PFSK-1 (cell line): ENCODE data around the gene AJAP1.

ENCODE experiments used
- FOXP2 ChIP-seq: optimal IDR thresholded peaks from 2 replicates; pipeline ENCODE3; 2011; ENCODE audit warnings: borderline replicate concordance, control low read depth, inconsistent platforms; ENCODE audit not compliant: insufficient read depth; ENCODE audit errors: extremely low read length, extremely low read depth
- POLR2AphosphoS5 ChIP-seq: IDR thresholded peaks from 2 replicates; pipeline ENCODE4 v1.6.1; 2012; ENCODE audit warnings: low read depth, mild to moderate bottlenecking, control low read depth, low read length, moderate library complexity
- REST ChIP-seq, 2 experiments: IDR thresholded peaks; 2 replicates each; pipeline versions ENCODE4 v1.6.1 to v1.8.0; 2011 to 2012; ENCODE audit warnings: low read depth in 2 of 2, low read length in 2 of 2, control low read depth in 1 of 2, inconsistent platforms in 1 of 2, mild to moderate bottlenecking in 1 of 2, moderate library complexity in 1 of 2; ENCODE audit not compliant: insufficient read depth in 1 of 2
- TAF1 ChIP-seq: IDR thresholded peaks from 2 replicates; pipeline ENCODE4 v1.6.1; 2012; ENCODE audit warnings: low read length, control low read depth, borderline replicate concordance; ENCODE audit not compliant: insufficient read depth

GRCh38 chr1:4624141-4624715, 30.2 kb upstream of the AJAP1 start:
- TF ChIP-seq TAF1 (no peak), REST (IDR thresholded peaks at IDR 0.05; ENCODE audit: insufficient read depth in 1 of 2, low read depth in 2 of 2, low read length in 2 of 2) (no peak), POLR2AphosphoS5 (no peak), FOXP2 (no peak)
